CD4-positive, alpha-beta T cell treated with Interleukin-17A for 1 hour (primary cell): Measurements from ENCODE around the gene ZFP14.
"Not testable (repeated sequence)": the region's sequence is repeated elsewhere in the genome, so short reads cannot be mapped to it uniquely, and the experiment has no call there.

Experiments
- DNase-seq: peaks from one replicate; pipeline ENCODE4 v3.0.0-alpha.2; 2020

ZFP14 gene

DNA sequence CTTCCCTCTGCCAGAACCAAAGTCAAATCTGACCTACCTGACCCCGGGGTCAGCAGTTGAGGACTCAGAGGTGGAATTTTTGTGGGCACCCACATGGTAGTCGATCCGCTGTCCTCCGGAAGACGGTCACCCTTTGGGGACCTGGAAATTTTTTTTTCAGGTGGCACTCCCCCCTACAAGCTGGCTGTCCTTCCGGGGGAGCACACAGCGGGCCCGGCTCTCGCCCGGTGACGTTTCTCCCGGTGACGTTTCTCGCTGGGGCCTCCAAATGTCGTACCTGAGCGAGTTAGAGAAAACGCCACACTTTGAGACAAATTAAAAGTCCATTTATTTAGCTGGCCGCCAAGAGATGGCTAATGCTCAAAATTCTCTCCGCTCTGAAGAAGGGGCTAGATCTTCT, 48.8 kb downstream of the ZFP14 start:
- no peak for DNase-seq

DNA sequence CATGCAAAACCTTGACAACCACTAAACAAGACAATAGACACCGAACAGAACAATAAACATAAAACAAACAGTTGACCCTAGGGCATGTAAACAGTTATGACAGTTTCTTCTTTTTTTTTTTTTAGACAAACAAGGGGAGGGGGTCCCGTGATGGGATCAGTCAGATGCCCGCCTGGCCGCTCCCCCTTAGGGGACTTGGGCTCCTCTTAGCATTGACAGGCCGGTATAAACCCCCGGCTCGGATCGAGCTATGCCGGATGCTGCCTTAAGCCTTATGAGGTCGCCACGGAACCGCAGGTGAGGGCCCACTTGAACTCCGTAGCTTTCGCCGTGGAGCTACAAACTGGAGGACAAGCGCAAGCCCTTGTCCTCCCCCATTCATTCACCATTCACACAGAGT, 49.5 kb downstream of the ZFP14 start:
- not testable (repeated sequence) for DNase-seq

DNA sequence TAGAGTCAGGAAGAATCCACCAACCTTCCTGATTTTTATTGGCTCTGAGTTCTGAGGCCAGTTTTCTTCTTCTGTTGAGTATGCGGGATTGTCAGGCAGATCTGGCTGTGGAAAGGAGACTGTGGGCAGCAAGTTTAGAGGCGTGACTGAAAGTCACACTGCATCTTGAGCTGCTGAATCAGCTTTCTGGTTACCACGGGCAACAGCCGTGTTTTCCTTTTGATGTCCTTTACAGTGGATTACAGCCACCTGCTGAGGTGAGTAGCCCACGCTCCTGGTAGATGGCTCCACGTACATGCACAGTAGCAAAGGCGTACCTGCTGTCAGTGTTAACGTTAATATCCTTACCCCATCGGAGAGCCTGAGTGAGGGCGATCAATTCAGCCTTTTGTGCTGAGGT, 52.4 kb downstream of the ZFP14 start:
- DNase-seq: not testable (repeated sequence)

DNA sequence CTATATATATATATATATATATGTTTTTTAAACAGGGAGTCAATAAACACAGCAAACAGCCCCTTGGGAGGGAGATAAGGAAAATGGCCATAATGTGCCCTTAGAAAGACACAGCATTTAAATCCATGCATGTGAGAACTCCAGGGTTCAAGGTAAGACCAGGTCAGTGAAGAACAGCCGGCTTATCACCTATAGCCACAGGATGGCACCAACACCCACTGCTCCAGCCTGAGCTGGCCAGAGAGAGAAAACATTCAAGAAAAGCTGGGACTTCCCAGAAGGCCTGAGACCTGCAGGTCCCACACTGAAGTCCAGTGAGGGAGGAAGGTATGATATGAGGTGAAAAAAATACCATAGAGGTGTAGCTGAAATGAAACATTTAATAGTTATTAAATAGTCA, 63.8 kb downstream of the ZFP14 start:
- DNase-seq: not testable (repeated sequence)

DNA sequence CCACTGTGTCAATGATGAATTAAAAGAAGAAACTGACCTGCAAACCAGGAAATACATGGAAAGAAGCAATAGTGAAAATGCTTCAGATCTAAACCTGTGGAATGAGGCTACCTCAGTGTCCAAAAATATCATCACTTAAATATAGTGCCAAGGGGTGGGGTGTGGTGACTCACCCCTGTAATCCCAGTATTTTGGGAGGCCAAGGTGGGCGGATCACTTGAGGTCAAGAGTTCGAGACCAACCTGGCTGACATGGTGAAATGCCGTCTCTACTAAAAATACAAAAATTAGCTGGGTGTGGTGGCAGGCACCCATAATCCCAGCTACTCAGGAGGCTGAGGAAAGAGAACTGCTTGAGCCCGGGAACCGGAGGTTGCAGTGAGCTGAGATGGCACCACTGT, 64.9 kb downstream of the ZFP14 start:
- DNase-seq: not testable (repeated sequence)

DNA sequence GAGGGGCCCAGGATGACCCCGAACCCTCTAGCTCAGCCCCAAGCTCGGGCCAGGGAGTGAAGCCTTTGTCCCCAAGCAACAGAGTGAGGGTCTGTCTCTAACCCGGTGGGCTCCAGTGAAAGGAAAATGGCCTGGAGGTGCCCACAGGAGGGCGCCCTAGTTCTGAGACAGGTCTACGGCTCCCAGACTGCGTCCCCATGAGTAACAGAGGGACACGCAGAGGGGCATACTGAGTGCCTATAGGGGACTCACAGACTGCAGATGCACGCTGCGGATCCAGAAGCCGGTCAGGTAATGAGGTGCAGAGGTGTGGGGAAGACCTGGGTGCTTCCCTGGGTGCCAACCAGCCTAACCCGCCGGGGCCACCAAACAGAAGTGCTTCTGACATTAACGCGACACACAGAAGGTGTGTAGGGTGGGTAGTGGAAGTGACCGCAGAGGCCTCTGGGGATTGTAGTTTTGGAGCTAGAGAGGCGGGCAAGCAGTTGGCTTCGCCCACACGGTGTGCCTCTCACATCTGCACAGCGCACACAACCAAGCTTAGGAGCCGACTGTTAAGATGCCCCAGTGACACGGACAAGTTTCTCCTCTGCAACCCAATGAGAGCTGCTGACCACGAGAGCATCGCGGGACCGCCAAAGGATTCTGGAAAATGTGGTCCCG, 67.8 kb downstream of the ZFP14 start:
- DNase-seq: not testable (repeated sequence)

DNA sequence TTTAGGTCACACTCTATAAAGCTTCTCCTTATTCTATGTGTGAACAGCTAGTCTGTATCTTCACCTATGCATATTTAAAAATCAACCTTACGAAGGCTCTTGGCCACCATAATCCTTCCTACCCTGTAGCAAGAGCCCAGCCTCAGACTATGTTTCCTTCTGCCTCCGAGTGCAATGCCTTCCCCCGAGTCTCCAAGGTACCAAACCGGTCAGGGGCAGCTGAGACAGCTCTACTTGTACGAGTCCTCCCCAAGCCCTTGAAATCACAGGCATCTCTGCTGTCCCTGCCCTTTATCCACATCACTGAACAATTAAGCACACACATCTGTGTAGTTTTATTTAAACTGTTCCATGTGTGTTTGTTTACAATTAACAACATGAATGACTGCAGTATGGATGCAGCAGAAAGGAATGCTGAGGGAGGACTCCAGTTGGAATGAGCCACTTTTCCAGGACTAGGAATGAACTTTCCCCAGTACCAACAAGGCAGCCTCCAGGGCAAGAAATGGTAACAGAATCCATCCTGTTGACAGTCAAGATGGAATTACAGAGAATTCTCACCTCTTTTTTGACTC, 68.5 kb downstream of the ZFP14 start:
- DNase-seq: not testable (repeated sequence)

DNA sequence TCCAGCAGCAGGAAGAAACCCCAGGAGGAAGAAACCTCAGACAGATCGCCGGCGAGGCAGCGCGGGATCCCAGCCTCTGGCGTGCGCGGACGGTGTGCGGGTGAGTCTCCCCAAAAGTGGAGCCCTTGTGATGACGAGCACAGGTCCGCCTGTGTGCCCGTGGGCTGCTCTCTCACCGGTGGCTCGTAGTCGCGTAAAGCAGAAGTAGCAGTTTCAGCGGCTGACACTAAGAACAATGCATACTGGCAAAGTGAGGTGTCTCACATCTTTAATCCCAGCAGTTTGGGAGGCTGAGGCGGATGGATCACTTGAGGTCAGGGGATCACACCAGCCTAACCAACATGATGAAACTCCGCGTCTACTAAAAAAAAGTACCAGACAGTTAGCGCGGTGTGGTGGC, 69.2 kb downstream of the ZFP14 start:
- not testable (repeated sequence) for DNase-seq

DNA sequence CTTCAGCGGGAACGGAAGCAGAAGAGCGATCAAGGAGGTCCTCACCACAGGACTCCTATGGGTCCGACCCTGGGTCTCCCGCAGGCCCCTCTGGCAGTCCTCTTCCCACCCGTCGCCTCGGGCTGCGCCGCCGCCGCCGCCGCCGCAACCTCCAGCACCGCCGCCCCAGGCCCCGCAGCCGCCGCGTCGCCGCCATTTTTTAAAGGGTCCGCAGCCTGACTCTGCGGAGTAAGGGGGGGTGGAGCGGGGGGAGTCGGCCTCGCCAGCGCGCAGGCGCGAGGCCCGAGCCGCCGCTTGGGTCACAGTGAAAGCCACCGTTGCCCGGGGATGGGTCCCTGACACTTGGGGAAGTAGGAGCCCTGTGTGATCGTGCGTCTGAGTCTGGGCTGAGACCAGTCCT, 69.7 kb downstream of the ZFP14 start:
- not testable (repeated sequence) for DNase-seq

DNA sequence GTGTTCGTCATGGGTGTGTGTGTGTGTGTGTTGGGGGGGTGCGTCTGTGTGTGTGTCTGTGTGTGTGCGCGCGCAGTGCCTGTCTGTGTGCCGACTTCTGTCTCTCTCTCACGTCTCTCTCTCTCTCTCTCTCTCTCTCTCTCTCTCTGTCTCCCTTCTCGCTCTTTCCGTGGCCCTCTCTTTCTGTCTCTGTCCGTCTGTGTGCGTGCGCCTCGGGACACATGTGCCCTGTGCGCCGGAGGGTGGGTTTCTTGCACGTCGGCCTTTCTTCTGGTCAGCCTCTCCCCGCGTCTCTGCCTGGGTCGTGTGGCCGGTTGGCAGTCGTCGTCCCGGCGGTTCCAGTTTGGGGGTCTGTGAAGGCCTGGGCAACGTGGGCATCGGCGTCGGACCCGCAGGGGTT, 86.7 kb downstream of the ZFP14 start:
- not testable (repeated sequence) for DNase-seq
